ENCODE data around the gene CLEC16A.
A peak's percentile ranks its signal among the peaks of the same experiment; 100 is the strongest.

The CLEC16A gene

GRCh38 chr16:10989559-10989958 lies 45.2 kb downstream of the CLEC16A start:
- no peaks in the 10 kb centered on the region for H3K9me3 ChIP-seq (ENCODE audit: insufficient read depth, low read length, severe bottlenecking)
- H3K27ac ChIP-seq (ENCODE audit: low read length), result peak overlapping the region; percentile 77
- H3K36me3 ChIP-seq (ENCODE audit: insufficient read depth, low read length), result peaks cover 65% of the 10 kb centered on the region
- no peak overlapping the region for H2AFZ ChIP-seq (ENCODE audit: low read depth, low read length)
- peaks cover 45% of the 10 kb centered on the region for H3K4me1 ChIP-seq (ENCODE audit: insufficient read depth, low read length)
- no peak overlapping the region for H3K4me3 ChIP-seq (ENCODE audit: low read depth in 1 of 2, low read length in 2 of 2)
- TF ChIP-seq EZH2 (IDR thresholded peaks at IDR 0.05; ENCODE audit: borderline replicate concordance, low read depth, low read length, severe bottlenecking) (no peak), CTCF (IDR thresholded peaks at IDR 0.05; ENCODE audit: borderline replicate concordance, extremely low read depth, low read length, poor library complexity, severe bottlenecking) (no peak)
- H3K27me3 ChIP-seq (ENCODE audit: insufficient read depth, low read length, poor library complexity), result no peaks in the 10 kb centered on the region
- ATAC-seq (ENCODE audit: insufficient read depth, low read depth), result no peak
- H3K9ac ChIP-seq (ENCODE audit: low read depth, low read length), result no peak overlapping the region
- no peak overlapping the region for H3K4me2 ChIP-seq (ENCODE audit: insufficient read depth, low read length)
- H4K20me1 ChIP-seq (ENCODE audit: insufficient read depth, low read length), result no peaks in the 10 kb centered on the region
- DNase-seq, result no peak
- H3K79me2 ChIP-seq (ENCODE audit: insufficient read depth, low read length), result peaks cover 26% of the 10 kb centered on the region

- no peak overlapping the region for H3K4me2 ChIP-seq (ENCODE audit: insufficient read depth, low read length)
- H4K20me1 ChIP-seq (ENCODE audit: insufficient read depth, low read length), result no peaks in the 10 kb centered on the region
- peak overlapping the region; percentile 36; the same call in 1 of the 2 replicates for H3K27ac ChIP-seq (ENCODE audit: low read length)
- peaks cover 42% of the 10 kb centered on the region for H3K4me1 ChIP-seq (ENCODE audit: insufficient read depth, low read length)
- no peak for TF ChIP-seq CTCF (IDR thresholded peaks at IDR 0.05; ENCODE audit: borderline replicate concordance, extremely low read depth, low read length, poor library complexity, severe bottlenecking)
- TF ChIP-seq EZH2 (IDR thresholded peaks at IDR 0.05; ENCODE audit: borderline replicate concordance, low read depth, low read length, severe bottlenecking), result no peak
- H3K4me3 ChIP-seq (ENCODE audit: low read depth in 1 of 2, low read length in 2 of 2), result no peak overlapping the region
- no peaks in the 10 kb centered on the region for H3K9me3 ChIP-seq (ENCODE audit: insufficient read depth, low read length, severe bottlenecking)
- no peaks in the 10 kb centered on the region for H3K27me3 ChIP-seq (ENCODE audit: insufficient read depth, low read length, poor library complexity)
- no peak overlapping the region for H2AFZ ChIP-seq (ENCODE audit: low read depth, low read length)
- H3K9ac ChIP-seq (ENCODE audit: low read depth, low read length), result no peak overlapping the region
- peaks cover 26% of the 10 kb centered on the region for H3K79me2 ChIP-seq (ENCODE audit: insufficient read depth, low read length)
- peaks cover 71% of the 10 kb centered on the region for H3K36me3 ChIP-seq (ENCODE audit: insufficient read depth, low read length)
- ATAC-seq (ENCODE audit: insufficient read depth, low read depth) (no peak), DNase-seq (no peak)
Measured at GRCh38 chr16:10990378-10990777, 46.0 kb downstream of the CLEC16A start.

GRCh38 chr16:10992112-10992511 lies 47.7 kb downstream of the CLEC16A start:
- ATAC-seq (ENCODE audit: insufficient read depth, low read depth) (no peak), DNase-seq (no peak)
- Histone ChIP-seq H3K4me3 (ENCODE audit: low read depth in 1 of 2, low read length in 2 of 2) (no peak overlapping the region), H3K27ac (ENCODE audit: low read length) (no peak overlapping the region), H3K4me1 (ENCODE audit: insufficient read depth, low read length) (peaks cover 28% of the 10 kb centered on the region), H3K9ac (ENCODE audit: low read depth, low read length) (no peak overlapping the region), H3K4me2 (ENCODE audit: insufficient read depth, low read length) (no peak overlapping the region), H3K9me3 (ENCODE audit: insufficient read depth, low read length, severe bottlenecking) (no peaks in the 10 kb centered on the region), H4K20me1 (ENCODE audit: insufficient read depth, low read length) (no peaks in the 10 kb centered on the region), H3K36me3 (ENCODE audit: insufficient read depth, low read length) (peaks cover 84% of the 10 kb centered on the region), H3K79me2 (ENCODE audit: insufficient read depth, low read length) (peaks cover 23% of the 10 kb centered on the region), H2AFZ (ENCODE audit: low read depth, low read length) (no peak overlapping the region), H3K27me3 (ENCODE audit: insufficient read depth, low read length, poor library complexity) (no peaks in the 10 kb centered on the region)
- TF ChIP-seq EZH2 (IDR thresholded peaks at IDR 0.05; ENCODE audit: borderline replicate concordance, low read depth, low read length, severe bottlenecking), result no peak
- TF ChIP-seq CTCF (IDR thresholded peaks at IDR 0.05; ENCODE audit: borderline replicate concordance, extremely low read depth, low read length, poor library complexity, severe bottlenecking), result no peak

- Histone ChIP-seq H2AFZ (ENCODE audit: low read depth, low read length) (no peak overlapping the region), H3K4me3 (ENCODE audit: low read depth in 1 of 2, low read length in 2 of 2) (no peak overlapping the region), H3K9ac (ENCODE audit: low read depth, low read length) (no peak overlapping the region), H3K9me3 (ENCODE audit: insufficient read depth, low read length, severe bottlenecking) (no peaks in the 10 kb centered on the region), H3K4me2 (ENCODE audit: insufficient read depth, low read length) (no peak overlapping the region), H3K27me3 (ENCODE audit: insufficient read depth, low read length, poor library complexity) (no peaks in the 10 kb centered on the region), H3K4me1 (ENCODE audit: insufficient read depth, low read length) (peaks cover 21% of the 10 kb centered on the region), H4K20me1 (ENCODE audit: insufficient read depth, low read length) (no peaks in the 10 kb centered on the region), H3K36me3 (ENCODE audit: insufficient read depth, low read length) (peaks cover 88% of the 10 kb centered on the region), H3K79me2 (ENCODE audit: insufficient read depth, low read length) (peaks cover 23% of the 10 kb centered on the region), H3K27ac (ENCODE audit: low read length) (no peak overlapping the region)
- TF ChIP-seq CTCF (IDR thresholded peaks at IDR 0.05; ENCODE audit: borderline replicate concordance, extremely low read depth, low read length, poor library complexity, severe bottlenecking) (no peak), EZH2 (IDR thresholded peaks at IDR 0.05; ENCODE audit: borderline replicate concordance, low read depth, low read length, severe bottlenecking) (no peak)
- ATAC-seq (ENCODE audit: insufficient read depth, low read depth) (peak; percentile 50; the same call in 1 of the 3 replicates), DNase-seq (peak; percentile 31)
Measured at GRCh38 chr16:10992797-10993196, 48.4 kb downstream of the CLEC16A start.
